ENCODE measurements around the gene CADPS.

DNA sequence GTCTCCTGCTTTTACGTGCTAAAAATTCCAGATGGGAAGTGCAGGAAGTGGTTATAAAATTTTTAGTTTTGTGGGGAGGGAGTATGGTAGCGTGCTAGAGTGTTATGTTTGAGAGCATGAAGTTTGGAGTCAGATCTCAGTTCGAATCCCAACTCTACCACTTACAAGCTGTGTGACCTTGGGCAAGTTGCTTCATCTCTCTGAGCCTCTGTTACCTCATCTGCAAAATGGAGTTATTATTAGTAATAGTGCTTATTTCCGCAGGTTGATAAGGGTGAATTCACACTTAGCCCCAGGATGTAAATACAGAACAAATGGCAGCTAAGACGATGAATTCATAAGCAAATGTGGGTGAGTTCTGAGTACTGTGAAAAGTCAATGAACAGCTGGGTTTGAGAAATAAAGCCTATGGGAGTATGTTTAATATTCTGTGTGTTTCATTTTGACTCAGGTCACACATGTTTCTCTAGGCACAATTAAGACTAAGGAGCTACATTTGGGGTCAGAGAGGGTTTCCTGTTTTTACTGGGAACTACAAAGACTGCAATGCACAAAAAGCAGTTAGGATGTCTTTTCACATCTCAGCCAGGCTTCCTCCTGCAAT, 428.8 kb downstream of the CADPS start:
- TF ChIP-seq, protein P1, sequence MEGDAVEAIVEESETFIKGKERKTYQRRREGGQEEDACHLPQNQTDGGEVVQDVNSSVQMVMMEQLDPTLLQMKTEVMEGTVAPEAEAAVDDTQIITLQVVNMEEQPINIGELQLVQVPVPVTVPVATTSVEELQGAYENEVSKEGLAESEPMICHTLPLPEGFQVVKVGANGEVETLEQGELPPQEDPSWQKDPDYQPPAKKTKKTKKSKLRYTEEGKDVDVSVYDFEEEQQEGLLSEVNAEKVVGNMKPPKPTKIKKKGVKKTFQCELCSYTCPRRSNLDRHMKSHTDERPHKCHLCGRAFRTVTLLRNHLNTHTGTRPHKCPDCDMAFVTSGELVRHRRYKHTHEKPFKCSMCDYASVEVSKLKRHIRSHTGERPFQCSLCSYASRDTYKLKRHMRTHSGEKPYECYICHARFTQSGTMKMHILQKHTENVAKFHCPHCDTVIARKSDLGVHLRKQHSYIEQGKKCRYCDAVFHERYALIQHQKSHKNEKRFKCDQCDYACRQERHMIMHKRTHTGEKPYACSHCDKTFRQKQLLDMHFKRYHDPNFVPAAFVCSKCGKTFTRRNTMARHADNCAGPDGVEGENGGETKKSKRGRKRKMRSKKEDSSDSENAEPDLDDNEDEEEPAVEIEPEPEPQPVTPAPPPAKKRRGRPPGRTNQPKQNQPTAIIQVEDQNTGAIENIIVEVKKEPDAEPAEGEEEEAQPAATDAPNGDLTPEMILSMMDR (IDR thresholded peaks at IDR 0.05 in 2 of 3, conservative IDR thresholded peaks at IDR 0.05 in 1 of 3; ENCODE audit: insufficient read depth in 2 of 3, low read depth in 1 of 3, low read length in 3 of 3): no peak
- TF ChIP-seq CBX8 (IDR thresholded peaks at IDR 0.05; ENCODE audit: borderline replicate concordance, extremely low read depth, low read depth, low read length, poor library complexity, severe bottlenecking) (no peak), MYC (IDR thresholded peaks at IDR 0.05; ENCODE audit: low read depth, low read length) (no peak), MYC (CRISPR knock-in tag; IDR thresholded peaks at IDR 0.05; ENCODE audit: borderline replicate concordance, low read depth) (no peak)

Data from K562 (cell line).